DLD1 (cell line): ENCODE data around the gene LHPP.
"Not testable (repeated sequence)": the region's sequence is repeated elsewhere in the genome, so short reads cannot be mapped to it uniquely, and the experiment has no call there.

Experiments
- in situ Hi-C: cut with HindIII; loops from 2 replicates; pipeline ENCODE4 v1.10.0; 2017; ENCODE audit warnings: low sequenced_read_pairs

Gene LHPP

DNA sequence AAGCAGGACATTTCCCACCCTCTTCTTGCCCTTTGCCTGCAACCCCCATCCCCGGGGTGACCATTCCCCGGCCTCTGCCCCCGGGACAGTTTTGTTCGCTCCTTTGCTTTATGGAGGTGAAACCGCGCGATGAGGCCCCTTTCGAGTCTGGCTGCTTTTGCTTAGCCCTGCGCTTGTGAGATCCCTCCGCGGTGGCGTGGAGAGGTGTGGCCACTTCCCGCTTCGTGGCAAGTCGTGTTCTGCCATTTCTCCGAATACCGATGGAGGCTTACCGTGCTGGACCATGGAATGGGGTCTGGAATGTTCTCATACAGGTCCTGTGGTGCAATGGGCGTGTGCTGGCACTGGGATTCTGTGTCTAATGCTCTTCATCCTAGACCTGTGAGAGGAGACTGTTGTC lies 106.7 kb downstream of the LHPP start:
- in situ Hi-C loops: no loop called here

DNA sequence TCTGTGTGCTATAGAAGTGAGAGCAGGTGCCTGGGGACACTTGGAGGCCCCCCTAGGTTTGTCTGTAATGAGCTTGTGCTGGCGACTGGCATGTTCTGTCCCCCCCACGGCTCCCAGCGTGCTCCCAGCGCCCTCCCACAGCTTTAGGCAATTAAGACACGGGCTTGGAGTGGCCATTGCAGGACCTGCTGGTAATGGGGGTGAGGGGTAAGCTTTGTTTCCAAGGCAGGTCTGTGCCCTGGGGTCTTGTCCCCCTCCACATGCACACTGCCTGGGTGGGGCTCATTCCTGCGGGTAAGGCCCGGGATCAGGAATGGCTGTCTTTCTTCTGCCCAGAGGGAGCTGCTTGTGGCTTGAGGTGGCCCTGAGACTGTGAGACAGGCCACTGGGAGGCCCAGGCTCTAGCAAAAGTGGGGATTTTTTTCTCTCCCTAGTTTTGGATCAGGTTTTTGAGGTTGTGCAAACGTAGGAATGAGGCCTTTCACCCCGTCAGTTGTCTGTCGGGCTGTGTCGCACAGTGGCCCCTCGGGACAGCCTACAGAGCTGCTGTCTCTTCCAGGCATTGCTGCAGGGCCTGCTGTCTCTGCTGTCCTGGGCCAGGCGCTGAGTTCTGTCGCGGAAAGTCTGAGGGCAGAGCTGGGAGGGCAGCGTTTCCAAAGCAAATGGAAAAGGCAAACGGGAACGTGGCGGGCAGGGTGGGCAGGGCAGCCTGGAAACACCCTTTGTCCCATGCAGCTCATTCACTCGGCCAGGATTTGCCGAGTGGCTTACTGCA lies 107.4 kb downstream of the LHPP start:
- in situ Hi-C loops: no loop called here

- in situ Hi-C loops: no loop called here
These were observed 108.2 kb downstream of the LHPP start for GRCh38 chr10:124569623-124570470.

DNA sequence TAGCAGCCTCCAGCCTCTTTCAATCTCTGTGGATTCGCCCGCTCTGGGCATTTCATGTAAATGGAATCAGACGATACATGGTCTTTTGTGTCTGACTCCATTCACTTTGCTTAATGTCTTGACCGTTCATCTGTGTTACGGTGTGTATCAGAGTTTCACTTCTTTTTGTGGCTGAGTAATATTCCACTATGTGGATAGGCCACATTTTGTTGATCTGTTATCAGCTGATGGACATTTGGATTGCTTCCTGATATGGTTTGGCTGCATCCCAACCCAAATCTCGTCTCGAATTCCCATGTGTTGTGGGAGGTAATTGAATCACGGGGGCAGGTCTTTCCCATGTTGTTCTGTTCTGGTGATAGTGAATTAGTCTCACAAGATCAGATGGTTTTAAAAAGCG lies 109.0 kb downstream of the LHPP start:
- in situ Hi-C loops: no loop called here

- in situ Hi-C loops: no loop called here
These were observed 111.1 kb downstream of the LHPP start for GRCh38 chr10:124572751-124573150.

- in situ Hi-C loops: no loop called here
These were observed 112.3 kb downstream of the LHPP start for GRCh38 chr10:124573726-124574455.

DNA sequence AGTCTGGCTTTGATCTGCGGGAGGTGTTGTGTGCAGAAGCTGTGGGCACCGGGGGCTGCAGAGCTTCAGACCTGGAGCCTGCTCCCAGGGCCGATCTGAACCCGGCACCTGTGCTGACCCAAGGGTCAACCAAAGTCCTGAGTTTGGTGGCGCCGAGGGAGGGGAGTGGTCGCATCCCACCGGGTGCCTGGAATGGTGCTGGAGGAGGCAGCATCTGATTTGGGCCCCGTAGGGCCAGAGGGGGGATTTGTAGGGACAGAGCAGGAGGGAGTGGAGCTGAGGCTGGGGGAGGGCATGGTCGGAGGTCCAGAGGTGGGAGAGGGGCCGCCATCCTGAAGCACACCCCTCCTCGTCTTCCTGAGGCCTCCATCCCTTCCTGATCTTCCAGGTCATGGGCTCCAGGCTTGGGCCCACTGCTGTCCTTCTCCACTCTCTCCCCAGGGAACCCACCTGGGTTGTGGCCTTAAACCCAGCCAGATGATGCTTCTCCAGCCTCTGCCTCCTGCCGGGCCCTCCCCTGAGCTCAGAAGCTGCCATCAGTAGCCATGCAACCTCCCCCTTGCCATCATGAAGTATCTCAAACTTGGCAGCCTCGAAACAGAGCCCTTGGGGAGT lies 112.9 kb downstream of the LHPP start:
- in situ Hi-C loops: no loop called here

GRCh38 chr10:124575107-124576035 lies 113.7 kb downstream of the LHPP start:
- in situ Hi-C loops: no loop called here

- in situ Hi-C loops: no loop called here
These were observed 115.2 kb downstream of the LHPP start for GRCh38 chr10:124576526-124577420.

GRCh38 chr10:124577651-124578050 lies 116.0 kb downstream of the LHPP start:
- in situ Hi-C loops: no loop called here

GRCh38 chr10:124578231-124579010 lies 116.8 kb downstream of the LHPP start:
- in situ Hi-C loops: no loop called here

DNA sequence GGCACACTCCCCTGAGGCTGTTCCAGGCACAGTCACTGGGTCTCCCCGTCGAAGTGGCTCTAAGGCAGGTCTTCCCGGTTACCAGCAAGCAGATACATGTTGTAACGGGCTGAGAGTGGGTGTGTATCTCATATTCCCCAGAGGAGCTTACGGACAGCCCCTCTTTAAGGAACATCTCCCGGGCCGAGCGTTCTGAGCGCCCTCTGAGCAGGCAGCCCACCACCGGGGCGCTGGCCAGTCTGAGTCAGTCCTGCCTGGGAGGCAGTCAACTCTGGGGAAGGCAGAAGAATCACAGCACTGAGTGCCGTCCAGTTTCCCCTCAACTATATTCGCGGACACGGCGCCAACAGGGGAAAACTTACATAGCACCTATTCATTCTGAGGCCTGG lies 117.4 kb downstream of the LHPP start:
- in situ Hi-C loops: no loop called here

- in situ Hi-C loops: no loop called here
These were observed 124.5 kb downstream of the LHPP start for GRCh38 chr10:124586142-124586541.

- in situ Hi-C loops: no loop called here
These were observed 126.2 kb downstream of the LHPP start for GRCh38 chr10:124587811-124588211.

GRCh38 chr10:124588341-124588735 lies 126.7 kb downstream of the LHPP start:
- in situ Hi-C loops: not testable (repeated sequence)

GRCh38 chr10:124588736-124589490 lies 127.3 kb downstream of the LHPP start:
- in situ Hi-C loops: no loop called here

DNA sequence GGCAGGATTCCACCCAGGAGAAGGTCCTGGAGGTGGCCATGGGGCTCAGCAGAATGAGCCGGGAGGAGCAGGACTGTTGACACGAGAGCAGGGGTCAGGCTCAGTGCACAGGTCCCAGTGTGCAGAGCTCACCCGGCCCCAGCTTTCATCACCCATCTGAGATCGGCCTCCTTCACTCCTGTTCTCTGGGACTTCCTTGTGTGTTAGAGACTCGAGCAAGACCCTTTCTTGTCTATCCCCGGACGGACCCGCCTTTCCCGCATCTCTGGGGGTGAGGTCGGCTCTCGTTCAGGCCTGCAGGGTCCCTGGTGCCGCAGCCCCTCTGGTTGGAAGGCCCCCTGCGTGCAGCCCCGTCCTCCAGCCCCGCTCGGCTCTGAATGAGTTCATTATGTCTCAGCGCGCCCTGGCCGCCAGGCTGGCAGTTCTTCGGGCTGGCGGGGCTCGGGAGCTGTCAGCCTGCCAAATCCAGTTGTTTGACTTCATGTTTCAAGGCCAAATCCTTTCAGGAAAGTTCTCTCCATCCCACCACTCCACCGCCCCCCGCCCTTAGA lies 127.9 kb downstream of the LHPP start:
- in situ Hi-C loops: no loop called here
